Stimulated activated CD8-positive, alpha-beta memory T cell treated with anti-CD3 and anti-CD28 coated beads, Interleukin-15, amount 100 ng/mL, for 24 hours (primary cell): ENCODE results near the gene ANKRD13B.

Experiments used
- DNase-seq: peaks from one replicate; pipeline ENCODE4 v3.0.0-alpha.2; 2020; ENCODE audit warnings: low read depth

ANKRD13B gene

GRCh38 chr17:29581583-29582253 is 11.2 kb upstream of the ANKRD13B start:
- no peak for DNase-seq

GRCh38 chr17:29582254-29582765 is 10.6 kb upstream of the ANKRD13B start:
- no peak for DNase-seq

GRCh38 chr17:29582772-29583171 is 10.2 kb upstream of the ANKRD13B start:
- DNase-seq = no peak

GRCh38 chr17:29583324-29584248 is 9.3 kb upstream of the ANKRD13B start:
- no peak for DNase-seq

- no peak for DNase-seq
Observed at GRCh38 chr17:29584452-29585079, 8.4 kb upstream of the ANKRD13B start.

GRCh38 chr17:29585080-29585751 is 7.7 kb upstream of the ANKRD13B start:
- DNase-seq = no peak

- DNase-seq = no peak
Observed at GRCh38 chr17:29586676-29587469, 6.1 kb upstream of the ANKRD13B start.

GRCh38 chr17:29587591-29587990 is 5.3 kb upstream of the ANKRD13B start:
- no peak for DNase-seq

- DNase-seq = no peak
Observed at GRCh38 chr17:29588017-29588561, 4.8 kb upstream of the ANKRD13B start.

GRCh38 chr17:29588562-29589411 is 4.1 kb upstream of the ANKRD13B start:
- no peak for DNase-seq

GRCh38 chr17:29589524-29590410 is 3.2 kb upstream of the ANKRD13B start, which contains the start of gene GIT1:
TSS of gene GIT1 (minus strand) at chr17:29589648. CDS start at chr17:29589378, 270 bp downstream.
- peak; percentile 69 for DNase-seq

- no peak for DNase-seq
Observed at GRCh38 chr17:29590411-29591145, 2.4 kb upstream of the ANKRD13B start.

GRCh38 chr17:29591146-29591736 is 1.7 kb upstream of the ANKRD13B start:
- no peak for DNase-seq

- DNase-seq = peak; percentile 59
Observed at GRCh38 chr17:29591737-29592608, 959 bp upstream of the ANKRD13B start.

GRCh38 chr17:29593591-29594518 is 923 bp downstream of the ANKRD13B start:
- DNase-seq = no peak
